ENCODE results near the gene KERA.

Gene KERA

GRCh38 chr12:91078501-91078900, 20.7 kb upstream of the KERA start:
- no peak for TF ChIP-seq CTCF (IDR thresholded peaks at IDR 0.05)
- peaks cover 0 to 26% (median 0%) of the 10 kb centered on the region in 4 donors for H3K4me1 ChIP-seq
- H3K27me3 ChIP-seq, result no peaks in the 10 kb centered on the region
- no peak overlapping the region for H3K27ac ChIP-seq
- no peak for DNase-seq
- no peak overlapping the region for H3K4me3 ChIP-seq
- H3K9me3 ChIP-seq, result no peaks in the 10 kb centered on the region
- H3K36me3 ChIP-seq, result no peaks in the 10 kb centered on the region
- intact Hi-C loops (cut with DNase I; ENCODE audit: low total_unique reads), result no loop called here

- Histone ChIP-seq H3K9me3 (no peaks in the 10 kb centered on the region), H3K27ac (no peak overlapping the region), H3K36me3 (no peaks in the 10 kb centered on the region), H3K27me3 (no peaks in the 10 kb centered on the region), H3K4me1 (peaks cover 0 to 28% (median 0%) of the 10 kb centered on the region in 4 donors), H3K4me3 (no peak overlapping the region)
- TF ChIP-seq CTCF (IDR thresholded peaks at IDR 0.05), result no peak
- no peak for DNase-seq
- intact Hi-C loops (cut with DNase I; ENCODE audit: low total_unique reads), result no loop called here
These were observed 19.6 kb upstream of the KERA start for GRCh38 chr12:91077228-91077954.

GRCh38 chr12:91074851-91075250, 17.0 kb upstream of the KERA start:
- Histone ChIP-seq H3K27me3 (no peaks in the 10 kb centered on the region), H3K4me1 (peaks cover 0 to 19% (median 0%) of the 10 kb centered on the region in 4 donors), H3K9me3 (no peaks in the 10 kb centered on the region), H3K36me3 (no peaks in the 10 kb centered on the region), H3K27ac (peak overlapping the region; percentile 13 to 57), H3K4me3 (no peak overlapping the region)
- DNase-seq, result no peak
- intact Hi-C loops (cut with DNase I; ENCODE audit: low total_unique reads), result no loop called here
- no peak for TF ChIP-seq CTCF (IDR thresholded peaks at IDR 0.05)

GRCh38 chr12:91074154-91074709, 16.4 kb upstream of the KERA start:
- peaks cover 0 to 19% (median 0%) of the 10 kb centered on the region in 4 donors for H3K4me1 ChIP-seq
- TF ChIP-seq CTCF (IDR thresholded peaks at IDR 0.05), result no peak
- intact Hi-C loops (cut with DNase I; ENCODE audit: low total_unique reads), result no loop called here
- peak overlapping the region; percentile 13 to 57 for H3K27ac ChIP-seq
- no peaks in the 10 kb centered on the region for H3K27me3 ChIP-seq
- H3K36me3 ChIP-seq, result no peaks in the 10 kb centered on the region
- H3K4me3 ChIP-seq, result peak overlapping the region in 1 of 2 donors; percentile 18
- no peaks in the 10 kb centered on the region for H3K9me3 ChIP-seq
- no peak for DNase-seq

GRCh38 chr12:91073426-91073825, 15.6 kb upstream of the KERA start:
- H3K27ac ChIP-seq, result no peak overlapping the region
- DNase-seq, result no peak
- H3K9me3 ChIP-seq, result no peaks in the 10 kb centered on the region
- intact Hi-C loops (cut with DNase I; ENCODE audit: low total_unique reads), result no loop called here
- no peaks in the 10 kb centered on the region for H3K27me3 ChIP-seq
- no peak overlapping the region for H3K4me3 ChIP-seq
- no peaks in the 10 kb centered on the region for H3K36me3 ChIP-seq
- peaks cover 0 to 19% (median 0%) of the 10 kb centered on the region in 4 donors for H3K4me1 ChIP-seq
- no peak for TF ChIP-seq CTCF (IDR thresholded peaks at IDR 0.05)

Data from tibial artery (tissue), 4 donors.